HCT116 (cell line): ENCODE measurements around the gene PCCA. TPM values are rescaled to one million over a fixed set of nuclear protein-coding genes. Genes with fewer than 3 reads are reported as not detected.

Experiments
- ATAC-seq: fragments of 200-7000 bp; cut with Tn5 transposase; 2 replicates; pipeline ENCODE4 v1.9.1; 2020; ENCODE audit warnings: mild to moderate bottlenecking, moderate library complexity
- BruUV-seq: library from RNA; stranded (reverse); fragments of 400-500 nt; replicated peaks from 2 replicates; lab custom pipeline; 2021; lab: Mats Ljungman, UMichigan
- CTCF ChIA-PET: fragments of 300-600 bp; sonication (Branson Sonifier 250); formaldehyde crosslinking; loops from one replicate; lab custom pipeline; 2021; ENCODE audit warnings: antibody characterized with exemption; lab: Charles Lee
- POLR2A ChIA-PET: fragments of 300-600, 350-600 bp; sonication (Branson Sonifier 250); formaldehyde crosslinking; loops from one replicate; lab custom pipeline; 2021; ENCODE audit warnings: antibody characterized with exemption; lab: Charles Lee
- RAD21 ChIA-PET, 2 experiments: fragments of 300-600 bp; sonication (Branson Sonifier 250); formaldehyde crosslinking; loops; one replicate each; lab custom pipeline; 2023; ENCODE audit warnings: low total read pairs in 2 of 2; ENCODE audit not compliant: uncharacterized antibody in 2 of 2, unreplicated experiment in 2 of 2, low non-redundant PET in 1 of 2; lab: Charles Lee
- DNase-seq: peaks from one replicate; pipeline ENCODE4 v3.0.0-alpha.2; 2010; ENCODE audit warnings: low read depth, low spot score
- H2AFZ ChIP-seq: fragments of 200-600 bp; shearing (Covaris generic), sonication (generic); 2 replicates; pipeline ENCODE4 v1.6.1; 2017; ENCODE audit warnings: low read depth, mixed run types, mixed read lengths, antibody characterized with exemption, low read length; ENCODE audit not compliant: poor library complexity, severe bottlenecking
- H3K27ac ChIP-seq: 2 replicates; pipeline ENCODE4 v1.5.1; 2012; ENCODE audit warnings: low read depth, low read length
- H3K27me3 ChIP-seq: fragments of 200-600 bp; sonication (generic); 2 replicates; pipeline ENCODE4 v1.6.1; 2016; ENCODE audit warnings: mixed run types, low read length, mixed read lengths; ENCODE audit not compliant: insufficient read depth
- H3K36me3 ChIP-seq, 2 experiments: fragments of 200-500 bp in 1 of 2; fragments of 200-600 bp in 1 of 2; sonication (Bioruptor generic) in 1 of 2; sonication (generic) in 1 of 2; 2 replicates each; pipeline versions ENCODE4 v1.5.1 to v1.6.1; 2014 to 2016; ENCODE audit warnings: low read length in 2 of 2, inconsistent platforms in 1 of 2, mixed read lengths in 1 of 2, mixed run types in 1 of 2; ENCODE audit not compliant: insufficient read depth in 2 of 2, control insufficient read depth in 1 of 2
- H3K4me1 ChIP-seq, 2 experiments: fragments of 200-600 bp in 1 of 2; sonication (generic) in 1 of 2; 2 replicates each; pipeline versions ENCODE4 v1.5.1 to v1.6.1; 2012 to 2017; ENCODE audit warnings: low read length in 2 of 2, inconsistent platforms in 1 of 2, mild to moderate bottlenecking in 1 of 2, mixed read lengths in 1 of 2, mixed run types in 1 of 2, moderate library complexity in 1 of 2; ENCODE audit not compliant: insufficient read depth in 2 of 2, control insufficient read depth in 1 of 2
- H3K4me2 ChIP-seq: fragments of 200-600 bp; sonication (generic); 2 replicates; pipeline ENCODE4 v1.6.1; 2017; ENCODE audit warnings: mixed run types, low read length, mixed read lengths
- H3K4me3 ChIP-seq, 2 experiments: fragments of 200-600 bp in 1 of 2; sonication (generic) in 1 of 2; replicated peaks in 1 of 2; 2 replicates each; pipeline ENCODE4 v1.5.1; 2011 to 2016; ENCODE audit warnings: low read length in 2 of 2, control low read depth in 1 of 2, low read depth in 1 of 2, mild to moderate bottlenecking in 1 of 2, mixed read lengths in 1 of 2, mixed run types in 1 of 2
- H3K79me2 ChIP-seq: fragments of 200-600 bp; sonication (generic); 2 replicates; pipeline ENCODE4 v1.6.1; 2017; ENCODE audit warnings: mild to moderate bottlenecking, mixed run types, low read length, moderate library complexity, mixed read lengths; ENCODE audit not compliant: insufficient read depth
- H3K9ac ChIP-seq: fragments of 200-600 bp; sonication (generic); 2 replicates; pipeline ENCODE4 v1.6.1; 2016; ENCODE audit warnings: low read length, mixed read lengths
- H3K9me2 ChIP-seq: fragments of 200-600 bp; sonication (generic), shearing (Covaris generic); 2 replicates; pipeline ENCODE4 v1.6.1; 2017; ENCODE audit warnings: mixed run types, mild to moderate bottlenecking, moderate library complexity; ENCODE audit not compliant: insufficient read depth
- H3K9me3 ChIP-seq, 2 experiments: fragments of 200-500 bp in 1 of 2; fragments of 200-600 bp in 1 of 2; sonication (Bioruptor generic) in 1 of 2; sonication (generic) in 1 of 2; 2 replicates each; pipeline ENCODE4 v1.6.1; 2014 to 2017; ENCODE audit warnings: low read length in 2 of 2, mixed read lengths in 2 of 2, inconsistent platforms in 1 of 2, low read depth in 1 of 2, mild to moderate bottlenecking in 1 of 2, mixed run types in 1 of 2, moderate library complexity in 1 of 2; ENCODE audit not compliant: control insufficient read depth in 1 of 2, insufficient read depth in 1 of 2
- H4K20me1 ChIP-seq: fragments of 200-600 bp; sonication (generic), shearing (Covaris generic); 2 replicates; pipeline ENCODE4 v1.6.1; 2017; ENCODE audit warnings: mixed run types, mild to moderate bottlenecking, moderate library complexity; ENCODE audit not compliant: insufficient read depth
- CEBPB ChIP-seq: IDR thresholded peaks from 2 replicates; pipeline ENCODE4 v1.6.1; 2012; ENCODE audit warnings: low read depth
- EGR1 ChIP-seq: IDR thresholded peaks from 2 replicates; pipeline ENCODE4 v1.6.1; 2012; ENCODE audit warnings: low read depth
- ELF1 ChIP-seq: IDR thresholded peaks from 2 replicates; pipeline ENCODE4 v1.6.1; 2012; ENCODE audit warnings: low read depth, borderline replicate concordance
- EZH2 ChIP-seq: fragments of 200-600 bp; sonication (generic); IDR thresholded peaks from 2 replicates; pipeline ENCODE4 v1.6.1; 2017; ENCODE audit warnings: antibody characterized with exemption, mixed run types
- EZH2phosphoT487 ChIP-seq: fragments of 200-600 bp; IDR thresholded peaks from 2 replicates; pipeline ENCODE4 v1.6.1; 2018; ENCODE audit warnings: antibody characterized with exemption, borderline replicate concordance
- FOSL1 ChIP-seq: IDR thresholded peaks from 2 replicates; pipeline ENCODE4 v1.6.1; 2012; ENCODE audit warnings: low read depth
- SIN3A ChIP-seq: IDR thresholded peaks from 2 replicates; pipeline ENCODE4 v1.6.1; 2012; ENCODE audit warnings: low read depth
- ZNF274 ChIP-seq: fragments of 200-500 bp; sonication (Bioruptor generic); IDR thresholded peaks from 2 replicates; pipeline ENCODE4 v1.6.1; 2014; ENCODE audit warnings: mild to moderate bottlenecking, low read depth, low read length, inconsistent platforms
- intact Hi-C: fragments of 100-400 bp; cut with micrococcal nuclease; formaldehyde crosslinking; loops from 2 replicates; pipeline ENCODE4 v1.10.0; 2022
- total RNA-seq: library from RNA; stranded (reverse); gene quantifications from one replicate; pipeline ENCODE4 v1.2.1, GENCODE V29; 2021; ENCODE audit not compliant: unreplicated experiment
- TF ChIP-seq, protein P1 (sequence below): IDR thresholded peaks from 2 replicates; pipeline ENCODE4 v1.6.1; 2012
- TF ChIP-seq, protein P2 (sequence below), 3 experiments: fragments of 200-600 bp in 1 of 3; sonication (generic) in 1 of 3; IDR thresholded peaks in 2 of 3; conservative IDR thresholded peaks in 1 of 3; 2 replicates each; pipeline ENCODE4 v1.5.1; 2012 to 2017; ENCODE audit warnings: low read depth in 2 of 3, low read length in 2 of 3, antibody characterized with exemption in 1 of 3, borderline replicate concordance in 1 of 3, control low read depth in 1 of 3, mild to moderate bottlenecking in 1 of 3, mixed read lengths in 1 of 3, mixed run types in 1 of 3, moderate library complexity in 1 of 3; ENCODE audit not compliant: insufficient read depth in 1 of 3

PCCA gene
- total RNA-seq, 1 experiment from 2014 or later, result 23.0 TPM

DNA sequence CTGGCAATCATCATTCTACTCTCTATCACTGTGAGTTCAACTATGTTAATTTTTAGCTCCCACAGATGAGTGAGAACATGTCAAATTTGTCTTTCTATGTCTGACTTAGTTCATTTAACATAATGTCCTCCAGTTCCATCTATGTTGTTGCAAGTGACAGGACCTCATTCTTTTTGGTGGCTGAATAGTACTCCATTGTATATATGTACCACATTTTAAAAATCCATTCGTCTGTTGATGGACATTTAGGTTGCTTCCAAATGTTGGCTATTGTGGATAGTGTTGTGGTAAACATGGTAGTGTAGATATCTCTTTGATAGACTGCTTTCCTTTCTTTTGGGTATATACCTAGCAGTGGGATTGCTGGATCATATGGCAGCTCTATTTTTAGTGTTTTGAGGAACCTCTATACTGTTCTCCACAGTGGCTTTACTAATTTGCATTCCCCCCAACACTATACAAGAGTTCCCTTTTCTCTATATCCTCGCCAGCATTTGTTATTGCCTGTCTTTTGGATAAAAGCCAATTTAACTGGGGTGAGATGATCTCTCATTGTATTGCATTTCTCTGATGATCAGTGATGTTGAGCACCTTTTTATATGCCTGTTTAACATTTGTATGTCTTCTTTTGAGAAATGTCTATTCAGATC is 124.1 kb downstream of the PCCA start:
- TF ChIP-seq, protein P1, sequence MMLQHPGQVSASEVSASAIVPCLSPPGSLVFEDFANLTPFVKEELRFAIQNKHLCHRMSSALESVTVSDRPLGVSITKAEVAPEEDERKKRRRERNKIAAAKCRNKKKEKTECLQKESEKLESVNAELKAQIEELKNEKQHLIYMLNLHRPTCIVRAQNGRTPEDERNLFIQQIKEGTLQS, result no peak
- TF ChIP-seq EZH2phosphoT487 (no peak), EZH2 (no peak), CEBPB (no peak), ELF1 (no peak), ZNF274 (no peak), EGR1 (no peak), FOSL1 (no peak), SIN3A (no peak)
- TF ChIP-seq, protein P2, sequence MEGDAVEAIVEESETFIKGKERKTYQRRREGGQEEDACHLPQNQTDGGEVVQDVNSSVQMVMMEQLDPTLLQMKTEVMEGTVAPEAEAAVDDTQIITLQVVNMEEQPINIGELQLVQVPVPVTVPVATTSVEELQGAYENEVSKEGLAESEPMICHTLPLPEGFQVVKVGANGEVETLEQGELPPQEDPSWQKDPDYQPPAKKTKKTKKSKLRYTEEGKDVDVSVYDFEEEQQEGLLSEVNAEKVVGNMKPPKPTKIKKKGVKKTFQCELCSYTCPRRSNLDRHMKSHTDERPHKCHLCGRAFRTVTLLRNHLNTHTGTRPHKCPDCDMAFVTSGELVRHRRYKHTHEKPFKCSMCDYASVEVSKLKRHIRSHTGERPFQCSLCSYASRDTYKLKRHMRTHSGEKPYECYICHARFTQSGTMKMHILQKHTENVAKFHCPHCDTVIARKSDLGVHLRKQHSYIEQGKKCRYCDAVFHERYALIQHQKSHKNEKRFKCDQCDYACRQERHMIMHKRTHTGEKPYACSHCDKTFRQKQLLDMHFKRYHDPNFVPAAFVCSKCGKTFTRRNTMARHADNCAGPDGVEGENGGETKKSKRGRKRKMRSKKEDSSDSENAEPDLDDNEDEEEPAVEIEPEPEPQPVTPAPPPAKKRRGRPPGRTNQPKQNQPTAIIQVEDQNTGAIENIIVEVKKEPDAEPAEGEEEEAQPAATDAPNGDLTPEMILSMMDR (IDR thresholded peaks at IDR 0.05 in 2 of 3, conservative IDR thresholded peaks at IDR 0.05 in 1 of 3; ENCODE audit: borderline replicate concordance in 1 of 3, insufficient read depth in 1 of 3, low read depth in 2 of 3, low read length in 2 of 3), result no peak
- TF ChIP-seq, all 23 proteins: peak for 0
- no peak for DNase-seq
- no peaks in the 10 kb centered on the region for H3K9me3 ChIP-seq
- intact Hi-C loops, result no loop called here
- H3K79me2 ChIP-seq, result no peaks in the 10 kb centered on the region
- H3K27me3 ChIP-seq, result no peaks in the 10 kb centered on the region
- ChIA-PET CTCF (no interaction called here), POLR2A (no interaction called here), RAD21 (no interaction called here)
- no peaks in the 10 kb centered on the region for H3K9me2 ChIP-seq
- H3K4me3 ChIP-seq, result no peak overlapping the region
- no peak overlapping the region for H3K9ac ChIP-seq
- H4K20me1 ChIP-seq, result no peaks in the 10 kb centered on the region
- H2AFZ ChIP-seq, result no peak overlapping the region
- no peak for ATAC-seq
- no peaks in the 10 kb centered on the region for H3K36me3 ChIP-seq
- H3K27ac ChIP-seq, result no peak overlapping the region
- no TSS peak for BruUV-seq
- H3K4me2 ChIP-seq, result no peak overlapping the region
- H3K4me1 ChIP-seq, result peaks cover 20 to 53% of the 10 kb centered on the region in 2 experiments
